ENCODE results near the gene VENTX.

The VENTX gene, protein sequence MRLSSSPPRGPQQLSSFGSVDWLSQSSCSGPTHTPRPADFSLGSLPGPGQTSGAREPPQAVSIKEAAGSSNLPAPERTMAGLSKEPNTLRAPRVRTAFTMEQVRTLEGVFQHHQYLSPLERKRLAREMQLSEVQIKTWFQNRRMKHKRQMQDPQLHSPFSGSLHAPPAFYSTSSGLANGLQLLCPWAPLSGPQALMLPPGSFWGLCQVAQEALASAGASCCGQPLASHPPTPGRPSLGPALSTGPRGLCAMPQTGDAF
- 0 to 0.15 (median 0) reads per million in 4 donors for total RNA-seq

DNA sequence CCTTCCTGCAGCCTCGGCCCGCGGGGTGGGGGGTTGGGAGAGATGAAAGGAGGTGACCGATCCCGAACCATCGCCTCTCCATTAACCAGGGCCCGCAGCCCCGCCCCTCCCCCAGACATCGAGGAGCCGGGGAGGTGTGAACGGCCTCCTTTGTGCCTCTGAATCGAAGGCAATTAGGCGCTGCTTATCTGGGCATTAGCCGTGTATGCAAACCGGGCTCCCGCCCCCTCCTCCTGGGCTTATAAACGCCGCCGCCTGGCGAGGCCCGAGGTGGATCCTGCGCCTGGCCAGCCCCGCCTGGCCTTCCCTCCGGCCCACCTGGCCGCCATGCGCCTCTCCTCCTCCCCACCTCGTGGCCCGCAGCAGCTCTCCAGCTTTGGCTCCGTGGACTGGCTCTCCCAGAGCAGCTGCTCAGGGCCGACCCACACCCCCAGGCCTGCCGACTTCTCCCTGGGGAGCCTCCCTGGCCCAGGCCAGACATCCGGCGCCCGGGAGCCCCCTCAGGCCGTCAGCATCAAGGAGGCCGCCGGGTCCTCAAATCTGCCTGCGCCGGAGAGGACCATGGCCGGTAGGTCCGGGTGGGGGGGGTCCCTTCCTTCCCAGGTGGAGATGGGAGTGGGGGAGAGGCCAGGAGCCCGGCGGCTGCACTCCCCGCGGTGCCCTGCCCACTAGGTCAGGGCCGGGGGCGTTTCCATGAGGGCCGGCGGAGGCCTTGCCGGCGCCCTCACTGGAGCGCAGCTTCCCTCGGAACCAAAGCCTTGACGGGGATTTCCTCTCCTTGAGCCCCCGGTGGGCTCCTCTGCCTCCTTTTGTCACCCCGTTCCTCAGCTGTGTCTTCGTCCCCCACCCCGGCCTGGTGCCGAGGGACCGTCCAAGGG, at the start of gene VENTX:
TSS of gene VENTX (plus strand) at position 268 of the 878 bp plus-strand sequence. CDS start at position 328, 60 bp downstream.
- DNase-seq: no peak

DNA sequence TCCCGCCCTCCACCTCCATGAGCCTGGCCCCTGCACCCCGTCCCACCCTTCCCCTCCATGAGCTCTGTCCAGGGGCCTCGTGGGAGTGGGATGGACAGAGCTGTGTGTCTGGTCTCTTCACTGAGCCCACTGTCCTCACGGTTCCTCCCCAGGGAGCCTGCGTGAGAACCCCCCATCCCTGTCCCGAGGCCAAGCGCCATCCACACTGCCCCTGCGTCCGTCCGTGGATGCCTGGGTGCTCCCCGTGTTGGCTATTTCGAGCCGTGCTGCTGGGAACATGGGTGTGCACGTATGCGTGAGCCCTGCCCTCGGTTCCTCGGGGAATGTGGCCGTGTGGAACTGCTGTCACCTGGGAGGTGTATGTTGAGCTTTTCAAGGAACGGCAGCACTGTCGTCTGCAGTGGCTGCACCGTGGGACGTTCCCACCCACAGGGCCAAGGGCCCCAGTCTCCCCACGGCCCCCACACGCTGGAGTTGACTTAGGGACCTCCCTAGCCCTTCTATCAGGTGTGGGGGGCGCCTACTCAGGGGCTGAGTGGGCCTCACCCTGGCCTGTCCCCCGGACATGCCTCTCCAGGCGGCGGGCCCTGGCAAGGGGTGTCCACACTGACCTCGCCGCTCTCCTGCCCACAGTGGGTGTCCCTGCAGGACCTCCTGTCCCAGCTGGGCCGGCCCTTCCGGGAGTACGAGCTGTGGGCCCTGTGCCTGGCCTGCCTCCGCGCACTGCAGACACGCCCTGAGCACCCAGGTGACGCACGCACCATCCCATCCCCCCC, 49.6 kb upstream of the VENTX start:
- no peak for DNase-seq

- DNase-seq: no peak
These were observed 48.4 kb upstream of the VENTX start for GRCh38 chr10:133189256-133189655.

- DNase-seq: no peak
These were observed 47.9 kb upstream of the VENTX start for GRCh38 chr10:133189726-133190125.

DNA sequence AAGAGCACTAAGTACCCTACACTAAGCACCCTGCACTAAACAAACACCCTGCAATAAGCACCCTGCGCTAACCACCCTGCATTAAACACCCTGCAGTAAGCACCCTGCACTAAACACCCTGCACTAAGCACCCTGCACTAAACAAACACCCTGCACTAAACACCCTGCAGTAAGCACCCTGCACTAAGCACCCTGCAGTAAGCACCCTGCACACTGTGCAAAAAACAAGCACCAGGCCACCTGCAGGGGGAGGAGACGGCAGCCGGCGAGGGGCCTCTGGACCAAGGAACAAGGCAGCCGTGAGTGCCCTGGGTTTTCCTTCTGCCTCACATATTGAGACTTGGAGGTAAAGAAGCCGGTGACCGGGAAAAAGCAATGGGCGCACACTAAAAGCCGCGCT, 47.4 kb upstream of the VENTX start:
- DNase-seq: no peak

DNA sequence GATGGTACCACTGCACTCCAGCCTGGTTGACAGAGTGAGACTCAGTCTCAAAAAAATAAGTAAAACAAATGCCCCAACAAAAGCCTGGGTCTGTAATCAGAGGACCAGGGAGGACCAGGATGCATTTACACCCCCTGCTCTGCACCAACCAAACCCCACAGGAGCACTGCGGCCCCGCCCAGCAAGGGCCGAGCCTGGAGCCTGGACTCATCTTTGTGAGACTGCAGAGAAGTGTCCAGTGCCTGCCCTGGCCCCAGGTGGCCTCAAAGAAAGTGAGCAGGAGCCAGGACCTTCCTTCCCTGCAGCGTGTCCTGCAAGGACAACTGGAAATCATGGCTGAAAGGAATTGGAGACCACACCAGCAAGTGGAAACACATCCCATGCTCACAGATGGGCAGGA, 46.0 kb upstream of the VENTX start:
- DNase-seq: no peak

DNA sequence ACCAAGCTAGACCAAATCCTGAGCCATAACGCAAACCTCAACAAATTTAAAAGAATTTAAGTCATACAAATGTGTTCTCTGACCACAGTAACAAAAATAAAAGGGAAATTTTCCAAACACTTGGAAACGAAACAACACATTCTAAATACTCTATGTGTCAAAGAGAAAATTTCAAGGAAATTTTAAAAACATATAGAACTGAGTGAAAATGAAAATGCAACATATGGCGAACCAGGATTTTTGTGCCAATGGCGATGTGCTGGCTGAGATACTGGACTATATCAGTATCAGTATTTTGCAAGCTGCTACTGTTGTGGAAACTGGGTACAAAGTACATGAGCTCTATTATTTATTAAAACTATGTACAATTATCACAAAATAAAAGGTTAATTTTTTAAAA, 43.5 kb upstream of the VENTX start:
- DNase-seq: no peak

DNA sequence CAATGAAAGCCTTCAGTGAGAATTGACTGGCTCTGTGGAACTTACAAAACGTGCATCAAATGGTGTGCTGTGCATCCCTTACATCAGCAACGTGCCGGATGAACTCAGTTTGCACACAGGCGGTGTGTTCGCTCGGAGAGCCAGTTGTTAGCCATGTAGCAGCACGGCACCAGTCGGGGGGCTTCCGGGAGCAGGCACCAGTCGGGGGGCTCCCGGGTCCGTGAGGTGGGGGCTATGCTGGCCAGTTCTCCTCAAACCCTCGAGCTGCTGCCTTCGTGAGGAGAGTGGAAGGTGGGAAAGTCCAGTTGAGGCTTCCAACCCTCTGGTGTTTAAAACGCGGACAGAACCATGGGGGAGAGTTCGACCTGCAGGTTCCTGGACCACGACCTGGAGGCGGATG, 42.6 kb upstream of the VENTX start:
- no peak for DNase-seq

GRCh38 chr10:133195611-133196010, 42.0 kb upstream of the VENTX start:
- no peak for DNase-seq

- no peak for DNase-seq
These were observed 41.3 kb upstream of the VENTX start for GRCh38 chr10:133196221-133196915.

DNA sequence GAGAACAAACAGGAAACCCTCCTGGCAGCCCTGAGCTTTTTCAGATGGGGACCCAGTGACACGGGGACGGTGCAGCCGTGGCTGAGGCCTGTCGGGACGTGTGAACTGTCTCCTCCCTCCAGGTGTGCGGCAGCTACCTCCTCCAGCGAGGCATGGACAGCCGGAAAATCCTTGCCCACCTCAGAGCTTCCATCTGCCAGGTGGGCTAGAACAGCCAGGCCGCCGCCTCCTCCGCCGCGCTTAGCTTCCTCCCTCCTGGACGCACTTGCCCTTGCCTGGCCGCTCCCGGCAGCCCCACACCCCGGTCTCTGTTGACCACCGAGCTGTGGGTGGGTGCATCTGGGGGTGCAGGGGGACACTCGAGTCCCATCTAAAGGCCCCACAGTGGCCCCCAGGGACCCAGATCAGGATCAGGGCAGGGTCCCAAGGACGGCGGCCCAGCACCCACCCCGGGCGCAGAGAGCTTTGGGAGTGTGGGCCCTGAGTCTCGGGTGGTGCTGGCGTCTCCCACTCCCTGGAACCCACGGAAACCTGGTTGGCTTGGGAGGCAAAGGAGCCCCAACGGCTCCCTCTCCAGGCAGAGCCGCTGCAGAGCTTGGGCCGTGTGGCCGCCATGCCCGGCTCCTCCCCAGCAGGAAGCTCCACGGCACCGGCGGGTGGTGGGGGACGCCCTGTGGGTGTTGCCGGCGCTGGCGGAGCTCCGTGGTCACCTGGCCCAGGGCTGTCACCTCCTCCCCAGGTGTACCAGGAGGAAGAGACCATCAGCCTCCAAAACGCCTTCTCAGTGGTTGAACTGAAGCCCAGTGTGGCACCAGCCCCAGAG, 40.5 kb upstream of the VENTX start:
- DNase-seq: no peak

DNA sequence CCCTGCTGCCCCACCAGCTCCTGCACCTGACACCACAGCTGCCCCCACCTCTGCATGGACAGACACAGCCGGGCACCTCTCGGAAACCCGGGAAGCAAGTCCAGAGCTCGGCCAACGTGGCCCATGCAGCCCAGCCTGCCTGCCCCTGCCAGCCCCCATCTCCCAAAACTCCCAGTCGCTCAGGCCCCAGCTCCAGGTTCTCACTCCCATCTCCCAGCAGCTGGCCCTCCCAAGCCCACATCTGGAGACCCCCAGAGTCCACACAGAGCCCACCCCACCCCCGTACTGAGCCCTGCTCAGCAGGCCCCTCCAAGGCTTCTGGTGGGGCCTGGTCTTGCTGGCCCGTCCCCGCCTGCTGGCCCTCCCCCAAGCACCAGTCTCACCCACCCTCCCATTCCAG, 39.9 kb upstream of the VENTX start:
- no peak for DNase-seq

DNA sequence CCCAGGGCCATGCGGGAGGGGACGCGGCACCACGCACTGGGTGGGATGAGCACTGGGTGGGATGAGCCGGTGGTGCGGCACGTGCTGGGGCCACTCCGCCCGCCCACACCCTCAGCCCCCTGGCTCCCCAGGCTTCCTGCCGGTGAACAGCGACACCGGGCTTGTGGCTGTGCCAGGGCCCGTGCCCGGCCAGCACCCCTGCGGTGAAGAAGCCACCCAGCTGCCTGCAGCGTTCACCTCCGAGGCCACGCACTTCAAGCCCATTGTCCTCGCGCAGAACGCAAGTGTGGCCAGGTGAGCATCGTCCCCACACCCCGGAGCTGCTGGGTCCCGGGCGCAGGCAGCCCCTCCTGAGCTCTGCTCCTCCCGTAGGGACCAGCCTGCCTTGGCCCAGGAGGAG, 39.4 kb upstream of the VENTX start:
- DNase-seq: no peak

DNA sequence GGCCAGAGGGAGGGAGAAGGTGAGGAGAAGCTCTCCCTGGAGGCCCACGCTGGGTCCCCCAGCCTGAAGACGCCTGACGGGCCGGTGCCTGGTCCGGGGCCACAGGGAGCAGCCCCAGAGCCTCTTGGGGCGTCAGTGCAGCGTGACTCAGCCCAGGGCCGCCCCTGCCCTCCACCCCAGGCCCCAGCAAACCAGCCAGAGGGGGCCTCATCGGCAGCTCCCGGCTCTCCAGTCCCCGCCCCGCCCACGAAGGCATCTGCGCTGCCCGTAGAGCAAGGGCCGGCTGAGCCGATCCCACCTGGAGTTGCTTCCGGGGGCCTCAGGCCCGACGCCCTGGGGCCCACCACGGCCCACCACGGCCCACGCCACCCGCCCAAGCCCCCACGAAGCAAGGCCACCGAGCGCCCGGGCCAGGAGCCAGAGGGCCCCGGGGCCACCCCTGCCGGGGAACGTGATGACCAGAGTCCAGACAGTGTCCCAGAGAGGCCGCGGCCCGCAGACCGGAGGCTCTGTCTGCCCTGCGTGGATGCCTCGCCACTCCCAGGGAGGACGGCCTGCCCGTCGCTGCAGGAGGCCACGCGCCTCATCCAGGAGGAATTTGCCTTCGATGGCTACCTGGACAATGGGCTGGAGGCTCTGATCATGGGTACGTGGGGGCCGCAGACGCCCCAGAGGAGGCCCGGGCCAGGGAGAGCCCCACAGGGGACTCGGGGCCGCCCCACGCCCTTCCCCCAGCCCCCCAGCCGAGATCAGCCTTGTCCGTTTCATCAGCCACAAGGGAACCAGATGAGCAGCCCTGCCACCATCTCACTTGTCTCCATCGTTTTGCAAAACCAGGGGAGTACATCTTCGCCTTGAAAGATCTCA, 38.8 kb upstream of the VENTX start:
- no peak for DNase-seq

DNA sequence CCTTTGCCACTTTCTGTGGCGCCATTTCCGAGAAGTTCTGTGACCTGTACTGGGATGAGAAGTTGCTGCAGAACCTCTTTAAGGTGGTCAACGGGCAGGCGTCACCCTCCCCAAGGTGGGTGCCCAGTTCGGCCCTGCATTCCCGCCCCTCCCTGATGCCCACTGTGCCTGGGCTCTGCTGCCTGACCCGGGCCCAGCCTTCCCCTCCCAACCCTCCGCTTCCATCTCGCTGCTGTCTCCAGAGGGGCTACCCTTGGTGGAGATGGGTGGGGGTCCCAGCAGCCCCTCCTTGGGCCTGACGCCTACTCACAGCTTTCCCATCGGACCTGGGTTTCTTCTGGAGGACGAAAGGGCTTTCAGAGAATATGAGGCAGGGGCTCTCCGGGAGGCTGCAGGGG, 38.2 kb upstream of the VENTX start:
- DNase-seq: no peak

- DNase-seq: no peak
These were observed 37.6 kb upstream of the VENTX start for GRCh38 chr10:133199992-133200611.

- DNase-seq: no peak
These were observed 37.0 kb upstream of the VENTX start for GRCh38 chr10:133200621-133201031.

- DNase-seq: no peak
These were observed 36.3 kb upstream of the VENTX start for GRCh38 chr10:133201151-133201947.

DNA sequence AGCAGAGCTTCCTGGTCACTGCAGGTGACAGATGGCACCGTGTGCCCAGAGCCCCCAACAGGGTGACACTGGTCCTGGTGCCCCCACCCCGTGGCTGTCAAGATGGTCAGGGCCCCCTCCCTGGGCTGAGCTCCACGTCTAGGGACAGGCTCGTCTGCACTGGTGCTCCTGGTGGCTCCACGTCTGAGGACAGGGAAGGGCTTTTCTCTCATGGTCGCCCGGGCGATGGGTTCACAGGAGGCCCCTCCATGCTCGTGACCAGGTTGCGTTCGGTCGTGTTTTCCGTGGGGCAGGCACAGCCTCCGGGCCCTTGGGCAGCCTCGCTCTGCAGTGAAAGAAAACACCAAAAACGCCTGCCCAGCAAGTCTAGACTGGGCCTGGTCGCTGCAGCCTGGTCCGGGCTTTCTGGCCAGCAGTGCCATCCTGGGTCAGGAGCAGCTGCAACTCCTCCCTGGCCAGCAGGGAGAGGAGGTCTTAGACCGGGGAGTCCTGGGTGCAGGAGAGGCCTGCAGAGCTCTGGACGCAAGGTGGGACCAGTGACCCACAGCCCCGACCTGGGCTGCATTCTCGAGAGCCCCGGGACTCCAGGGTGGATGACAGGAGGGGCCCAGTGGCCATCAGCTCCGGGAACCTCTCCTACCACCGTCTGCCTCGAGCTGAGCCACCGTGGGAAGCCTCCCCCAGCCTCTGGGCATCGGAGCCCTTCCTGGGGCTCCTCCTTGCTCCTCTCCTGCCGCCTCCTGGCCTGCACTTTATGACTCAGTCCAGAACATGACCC, 35.5 kb upstream of the VENTX start:
- DNase-seq: no peak
